Left lung (tissue), 14 donors: ENCODE results near the gene EVL. TPM values are rescaled to one million over a fixed set of nuclear protein-coding genes. Genes with fewer than 3 reads are reported as not detected.

ENCODE experiments used
- ATAC-seq: fragments of 200-7000 bp; cut with Tn5 transposase; one replicate; pipeline ENCODE4 v1.9.1; 2020; ENCODE audit warnings: moderate library complexity
- DNase-seq, 4 donors: peaks; one replicate each; pipeline ENCODE4 v3.0.0-alpha.2; 2013 to 2020
- H3K27ac ChIP-seq, 2 donors: fragments of 200-600 bp; sonication (generic) in 1 of 2; one replicate each; pipeline versions ENCODE4 v1.5.0 to v1.8.0; 2020 to 2021
- H3K27me3 ChIP-seq, 2 donors: fragments of 200-600 bp; sonication (generic) in 1 of 2; one replicate each; pipeline versions ENCODE4 v1.5.0 to v1.8.0; 2020 to 2021
- H3K36me3 ChIP-seq, 2 donors: fragments of 200-600 bp; sonication (generic) in 1 of 2; one replicate each; pipeline versions ENCODE4 v1.5.0 to v1.8.0; 2020 to 2021
- H3K4me1 ChIP-seq, 2 donors: fragments of 200-600 bp; one replicate each; pipeline ENCODE4 v1.8.0; 2021
- H3K4me3 ChIP-seq, 2 donors: fragments of 200-600 bp; sonication (generic) in 1 of 2; one replicate each; pipeline versions ENCODE4 v1.5.0 to v1.8.0; 2020 to 2021; ENCODE audit warnings: mild to moderate bottlenecking in 1 of 2
- H3K9me3 ChIP-seq, 2 donors: fragments of 200-600 bp; sonication (generic) in 1 of 2; one replicate each; pipeline versions ENCODE4 v1.5.0 to v1.8.0; 2020 to 2021
- CTCF ChIP-seq, 2 donors: fragments of 200-600 bp; sonication (generic) in 1 of 2; IDR thresholded peaks; one replicate each; pipeline versions ENCODE4 v1.5.0 to v1.8.0; 2021; ENCODE audit warnings: antibody characterized with exemption in 2 of 2
- intact Hi-C, 2 donors: fragments of 100-400 bp; cut with DNase I; formaldehyde crosslinking; loops; one replicate each; pipeline versions ENCODE4 v1.11.2 to v1.14.2; 2022
- long read RNA-seq, 12 donors: library from polyadenylated mRNA in 2 of 12; unstranded in 2 of 12; transcript quantifications; one replicate each; pipeline ENCODE4 v2.0.0 and lab custom pipeline, GENCODE V29; 2019 to 2026
- polyA plus RNA-seq, 6 donors: library from polyadenylated mRNA; unstranded; fragments of 120-200 nt; gene quantifications; one replicate each; pipeline ENCODE4 v1.2.1, GENCODE V29; 2013; ENCODE audit not compliant: insufficient read length in 6 of 6
- total RNA-seq, 2 donors: library from RNA; stranded (reverse); fragmentation: NEBNext Ultra II Directional; extraction: Animal tissue kit (Norgen Biotek cat#: 25700); gene quantifications; one replicate each; pipeline ENCODE4 v1.2.1, GENCODE V29; 2021
- donor health status: DM: no; HTN: yes; CAD: no.
- donor health status: DM: no; HTN: no; CAD: no.

EVL gene, protein sequence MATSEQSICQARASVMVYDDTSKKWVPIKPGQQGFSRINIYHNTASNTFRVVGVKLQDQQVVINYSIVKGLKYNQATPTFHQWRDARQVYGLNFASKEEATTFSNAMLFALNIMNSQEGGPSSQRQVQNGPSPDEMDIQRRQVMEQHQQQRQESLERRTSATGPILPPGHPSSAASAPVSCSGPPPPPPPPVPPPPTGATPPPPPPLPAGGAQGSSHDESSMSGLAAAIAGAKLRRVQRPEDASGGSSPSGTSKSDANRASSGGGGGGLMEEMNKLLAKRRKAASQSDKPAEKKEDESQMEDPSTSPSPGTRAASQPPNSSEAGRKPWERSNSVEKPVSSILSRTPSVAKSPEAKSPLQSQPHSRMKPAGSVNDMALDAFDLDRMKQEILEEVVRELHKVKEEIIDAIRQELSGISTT
- total RNA-seq (10 to 100 TPM; 60.2 to 84.5 TPM), polyA plus RNA-seq (100 to 1,000 TPM; 193 to 264 (median 199) TPM)
- long read RNA-seq, donor 1, transcript EVL-217 (3 exons, 1,547 nt) = major isoform, 78 of 142 reads
- long read RNA-seq, donor 1, transcript EVL-202 (14 exons, 2,353 nt) = minor isoform, 23 of 142 reads
- long read RNA-seq, donor 1, partial matches to known transcripts = 33 of 142 reads
- long read RNA-seq, donor 1, other reads (novel, unspliced or antisense) = 0 of 142 reads
- long read RNA-seq, donor 2, transcript EVL-219 (2 exons, 567 nt) = minor isoform, 5 of 88 reads
- long read RNA-seq, donor 2, transcript EVL-217 (3 exons, 1,547 nt) = major isoform, 38 of 88 reads
- long read RNA-seq, donor 2, transcript EVL-202 (14 exons, 2,353 nt) = minor isoform, 18 of 88 reads
- long read RNA-seq, donor 2, partial matches to known transcripts = 24 of 88 reads
- long read RNA-seq, donor 2, other reads (novel, unspliced or antisense) = 0 of 88 reads
- long read RNA-seq, donor 3, transcript EVL-202 (14 exons, 2,353 nt) = minor isoform, 17 of 41 reads
- long read RNA-seq, donor 3, transcript EVL-217 (3 exons, 1,547 nt) = major isoform, 22 of 41 reads
- long read RNA-seq, donor 3, partial matches to known transcripts = 0 of 41 reads
- long read RNA-seq, donor 3, other reads (novel, unspliced or antisense) = 0 of 41 reads
- long read RNA-seq, donor 4, transcript EVL-217 (3 exons, 1,547 nt) = major isoform, 5 of 10 reads
- long read RNA-seq, donor 4, partial matches to known transcripts = 2 of 10 reads
- long read RNA-seq, donor 4, other reads (novel, unspliced or antisense) = 3 of 10 reads
- long read RNA-seq, donor 5, transcript EVL-202 (14 exons, 2,353 nt) = minor isoform, 18 of 111 reads
- long read RNA-seq, donor 5, transcript EVL-217 (3 exons, 1,547 nt) = major isoform, 62 of 111 reads
- long read RNA-seq, donor 5, partial matches to known transcripts = 27 of 111 reads
- long read RNA-seq, donor 5, other reads (novel, unspliced or antisense) = 0 of 111 reads
- long read RNA-seq, donor 6, transcript EVL-202 (14 exons, 2,353 nt) = minor isoform, 13 of 65 reads
- long read RNA-seq, donor 6, transcript EVL-217 (3 exons, 1,547 nt) = major isoform, 51 of 65 reads
- long read RNA-seq, donor 6, partial matches to known transcripts = 0 of 65 reads
- long read RNA-seq, donor 6, other reads (novel, unspliced or antisense) = 0 of 65 reads
- long read RNA-seq, donor 7, transcript EVL-217 (3 exons, 1,547 nt) = major isoform, 31 of 67 reads
- long read RNA-seq, donor 7, transcript EVL-202 (14 exons, 2,353 nt) = minor isoform, 8 of 67 reads
- long read RNA-seq, donor 7, partial matches to known transcripts = 27 of 67 reads
- long read RNA-seq, donor 7, other reads (novel, unspliced or antisense) = 0 of 67 reads
- long read RNA-seq, donor 8, transcript EVL-202 (14 exons, 2,353 nt) = minor isoform, 22 of 131 reads
- long read RNA-seq, donor 8, transcript EVL-217 (3 exons, 1,547 nt) = major isoform, 51 of 131 reads
- long read RNA-seq, donor 8, partial matches to known transcripts = 57 of 131 reads
- long read RNA-seq, donor 8, other reads (novel, unspliced or antisense) = 0 of 131 reads
- long read RNA-seq, donor 9 = 0 reads
- long read RNA-seq, donor 10, transcript EVL-217 (3 exons, 1,547 nt) = major isoform, 5 of 10 reads
- long read RNA-seq, donor 10, partial matches to known transcripts = 0 of 10 reads
- long read RNA-seq, donor 10, other reads (novel, unspliced or antisense) = 4 of 10 reads
- long read RNA-seq, donor 11 = 0 reads
- long read RNA-seq, donor 12, transcript EVL-217 (3 exons, 1,547 nt) = major isoform, 40 of 82 reads
- long read RNA-seq, donor 12, transcript EVL-202 (14 exons, 2,353 nt) = minor isoform, 17 of 82 reads
- long read RNA-seq, donor 12, partial matches to known transcripts = 24 of 82 reads
- long read RNA-seq, donor 12, other reads (novel, unspliced or antisense) = 0 of 82 reads

GRCh38 chr14:100065111-100065871 is at the start of gene EVL:
TSS of gene EVL (plus strand) at chr14:100065422. CDS start at chr14:100065501, 79 bp downstream.
- intact Hi-C loops = no loop called here
- TF ChIP-seq CTCF (IDR thresholded peaks at IDR 0.05) = no peak
- no peaks in the 10 kb centered on the region for H3K36me3 ChIP-seq
- peak within 1 kb of the TSS; percentile 69 to 88 for H3K27ac ChIP-seq
- H3K9me3 ChIP-seq = no peaks in the 10 kb centered on the region
- peak within 1 kb of the TSS; percentile 2 to 25 for H3K4me3 ChIP-seq
- H3K4me1 ChIP-seq = peaks cover 12 to 55% of the 10 kb centered on the region in 2 donors
- DNase-seq (peak in 2 of 4 donors; percentile 74 to 84), ATAC-seq (peak; percentile 62)
- no peaks in the 10 kb centered on the region for H3K27me3 ChIP-seq

GRCh38 chr14:100017553-100017952 is 47.7 kb upstream of the EVL start:
- peaks cover 6 to 14% of the 10 kb centered on the region in 2 donors for H3K4me1 ChIP-seq
- H3K9me3 ChIP-seq = no peaks in the 10 kb centered on the region
- H3K4me3 ChIP-seq = no peak overlapping the region
- ATAC-seq (no peak), DNase-seq (peak in 1 of 4 donors; percentile 48)
- no peak overlapping the region for H3K27ac ChIP-seq
- no peaks in the 10 kb centered on the region for H3K36me3 ChIP-seq
- no peaks in the 10 kb centered on the region for H3K27me3 ChIP-seq
- intact Hi-C loops = no loop called here
- no peak for TF ChIP-seq CTCF (IDR thresholded peaks at IDR 0.05)

- H3K27me3 ChIP-seq = no peaks in the 10 kb centered on the region
- intact Hi-C loops = no loop called here
- peaks cover 6 to 14% of the 10 kb centered on the region in 2 donors for H3K4me1 ChIP-seq
- H3K27ac ChIP-seq = no peak overlapping the region
- no peaks in the 10 kb centered on the region for H3K9me3 ChIP-seq
- no peak for DNase-seq
- H3K4me3 ChIP-seq = no peak overlapping the region
- no peak for TF ChIP-seq CTCF (IDR thresholded peaks at IDR 0.05)
- no peaks in the 10 kb centered on the region for H3K36me3 ChIP-seq
- ATAC-seq = no peak
Measured at GRCh38 chr14:100018054-100018453, 47.2 kb upstream of the EVL start.
